NCI-H82 treated with DMSO at 0.1 percent for 48 hours (cell line): ENCODE results near the gene PFKFB4.
A peak's percentile ranks its signal among the peaks of the same experiment; 100 is the strongest.
"Not testable (repeated sequence)": the region's sequence is repeated elsewhere in the genome, so short reads cannot be mapped to it uniquely, and the experiment has no call there.

ENCODE experiments used
- DNase-seq: peaks from one replicate; lab custom pipeline; 2025; ENCODE audit not compliant: unreplicated experiment; lab: John Stamatoyannopoulos, UW

Gene PFKFB4

GRCh38 chr3:48561045-48561736 lies 4.6 kb upstream of the PFKFB4 start:
- peak; percentile 39 for DNase-seq

- peak; percentile 39 for DNase-seq
Measured at GRCh38 chr3:48560648-48561018, 4.0 kb upstream of the PFKFB4 start.

GRCh38 chr3:48558493-48559134 lies 2.0 kb upstream of the PFKFB4 start:
- DNase-seq: no peak

- DNase-seq: no peak
Measured at GRCh38 chr3:48555949-48556795, 431 bp downstream of the PFKFB4 start.

GRCh38 chr3:48555231-48555948 lies 1.2 kb downstream of the PFKFB4 start:
- DNase-seq: no peak

GRCh38 chr3:48553886-48554845 lies 2.4 kb downstream of the PFKFB4 start:
- DNase-seq: no peak

- no peak for DNase-seq
Measured at GRCh38 chr3:48553361-48553760, 3.2 kb downstream of the PFKFB4 start.

- DNase-seq: no peak
Measured at GRCh38 chr3:48552111-48552951, 4.3 kb downstream of the PFKFB4 start.

- DNase-seq: not testable (repeated sequence)
Measured at GRCh38 chr3:48551651-48552050, 5.0 kb downstream of the PFKFB4 start.

GRCh38 chr3:48548729-48549705 lies 7.6 kb downstream of the PFKFB4 start:
- DNase-seq: peak; percentile 44

GRCh38 chr3:48548126-48548525 lies 8.5 kb downstream of the PFKFB4 start:
- no peak for DNase-seq

- DNase-seq: no peak
Measured at GRCh38 chr3:48546203-48546829, 10.3 kb downstream of the PFKFB4 start.

- DNase-seq: no peak
Measured at GRCh38 chr3:48544141-48544540, 12.5 kb downstream of the PFKFB4 start.

- peak; percentile 26 for DNase-seq
Measured at GRCh38 chr3:48543271-48543866, 13.2 kb downstream of the PFKFB4 start.

GRCh38 chr3:48538451-48538850 lies 18.2 kb downstream of the PFKFB4 start:
- no peak for DNase-seq

GRCh38 chr3:48536785-48537184 lies 19.8 kb downstream of the PFKFB4 start:
- DNase-seq: no peak

- no peak for DNase-seq
Measured at GRCh38 chr3:48536116-48536515, 20.5 kb downstream of the PFKFB4 start.
